Endodermal cell (in vitro differentiated cells): ENCODE results near the gene COL9A2. TPM values are rescaled to one million over a fixed set of nuclear protein-coding genes. Genes with fewer than 3 reads are reported as not detected.

Experiments
- DNase-seq: peaks from one replicate; pipeline ENCODE4 v3.0.0-alpha.2; 2017
- H3K27ac ChIP-seq: 2 replicates; pipeline ENCODE4 v1.5.1; 2013; ENCODE audit warnings: mild to moderate bottlenecking, low read depth, low read length, moderate library complexity
- H3K27me3 ChIP-seq: 2 replicates; pipeline ENCODE4 v1.6.1; 2013; ENCODE audit warnings: mild to moderate bottlenecking, low read length, moderate library complexity; ENCODE audit not compliant: insufficient read depth, control insufficient read depth, poor library complexity, severe bottlenecking
- H3K36me3 ChIP-seq: 2 replicates; pipeline ENCODE4 v1.7.0; 2013; ENCODE audit warnings: mild to moderate bottlenecking, low read length, moderate library complexity; ENCODE audit not compliant: control insufficient read depth, insufficient read depth
- H3K4me1 ChIP-seq: one replicate; pipeline ENCODE4 v1.7.0; 2013; ENCODE audit warnings: low read length; ENCODE audit not compliant: control insufficient read depth, insufficient read depth
- H3K4me3 ChIP-seq: 2 replicates; pipeline ENCODE4 v1.5.1; 2013; ENCODE audit warnings: mild to moderate bottlenecking, low read length, moderate library complexity
- H3K9ac ChIP-seq: 2 replicates; pipeline ENCODE4 v1.6.1; 2013; ENCODE audit warnings: mild to moderate bottlenecking, low read length, moderate library complexity; ENCODE audit not compliant: poor library complexity, severe bottlenecking; ENCODE audit errors: extremely low read depth
- H3K9me3 ChIP-seq: 2 replicates; pipeline ENCODE4 v1.6.1; 2013; ENCODE audit warnings: mild to moderate bottlenecking, low read length, moderate library complexity; ENCODE audit not compliant: control insufficient read depth
- H3K27ac Mint-ChIP-seq: 2 replicates; pipeline ENCODE4 v1.8.0; 2020; ENCODE audit warnings: mixed read lengths
- H3K27me3 Mint-ChIP-seq: 2 replicates; pipeline ENCODE4 v1.8.0; 2021; ENCODE audit warnings: mild to moderate bottlenecking, mixed read lengths; ENCODE audit not compliant: insufficient read depth
- H3K36me3 Mint-ChIP-seq: 2 replicates; pipeline ENCODE4 v1.8.0; 2020; ENCODE audit warnings: low read depth, mixed read lengths
- H3K4me1 Mint-ChIP-seq: 2 replicates; pipeline ENCODE4 v1.8.0; 2020; ENCODE audit warnings: mixed read lengths
- H3K4me3 Mint-ChIP-seq: 2 replicates; pipeline ENCODE4 v1.8.0; 2020; ENCODE audit warnings: mild to moderate bottlenecking, moderate library complexity, mixed read lengths
- H3K9me3 Mint-ChIP-seq: 2 replicates; pipeline ENCODE4 v1.8.0; 2020; ENCODE audit warnings: mild to moderate bottlenecking, mixed read lengths
- CTCF ChIP-seq: fragments of 200-600 bp; sonication (generic); conservative IDR thresholded peaks from 2 replicates; pipeline ENCODE4 v1.5.0; 2021; ENCODE audit warnings: antibody characterized with exemption, mild to moderate bottlenecking
- WGBS, 2 experiments: methylation state at CpG; one replicate each; pipeline versions ENCODE4 v1.1.5 to v1.1.7; 2013; ENCODE audit warnings: missing lambda C conversion rate in 2 of 2, mixed read lengths in 1 of 2; ENCODE audit not compliant: insufficient coverage in 1 of 2, insufficient read length in 1 of 2; 5-methylcytosine and 5-hydroxymethylcytosine counted together
- total RNA-seq, 2 donors: library from RNA; stranded (reverse); fragmentation: NEBNext Ultra II Directional in 1 of 2; extraction: Animal tissue kit (Norgen Biotek cat#: 25700) in 1 of 2; gene quantifications; 2 replicates in 1 of 2; 3 replicates in 1 of 2; pipeline ENCODE4 v1.2.1, GENCODE V29; 2021

Gene COL9A2
- total RNA-seq, 2 donors from 2014 or later, result 295 to 470 TPM

GRCh38 chr1:40276122-40276521, 41.0 kb downstream of the COL9A2 start:
- TF ChIP-seq CTCF, result no peak
- Mint-ChIP-seq H3K4me3 (no peak overlapping the region), H3K27ac (no peak overlapping the region), H3K27me3 (no peaks in the 10 kb centered on the region), H3K4me1 (no peaks in the 10 kb centered on the region), H3K9me3 (no peaks in the 10 kb centered on the region), H3K36me3 (peaks cover 54% of the 10 kb centered on the region)
- Histone ChIP-seq H3K9ac (no peak overlapping the region), H3K9me3 (no peaks in the 10 kb centered on the region), H3K27me3 (no peaks in the 10 kb centered on the region), H3K4me1 (no peaks in the 10 kb centered on the region), H3K4me3 (no peak overlapping the region), H3K27ac (no peak overlapping the region), H3K36me3 (peaks cover 74% of the 10 kb centered on the region)
- no peak for DNase-seq
- WGBS, 2 experiments, result 93 to 96% methylated on average over 2 to 3 of the region's 3 CpGs

GRCh38 chr1:40274331-40274730, 42.8 kb downstream of the COL9A2 start:
- peaks cover 63% of the 10 kb centered on the region for H3K36me3 Mint-ChIP-seq
- H3K4me3 Mint-ChIP-seq, result no peak overlapping the region
- Histone ChIP-seq H3K4me1 (no peaks in the 10 kb centered on the region), H3K27me3 (no peaks in the 10 kb centered on the region), H3K9me3 (no peaks in the 10 kb centered on the region), H3K27ac (no peak overlapping the region), H3K9ac (no peak overlapping the region), H3K36me3 (peaks cover 76% of the 10 kb centered on the region), H3K4me3 (no peak overlapping the region)
- H3K4me1 Mint-ChIP-seq, result no peaks in the 10 kb centered on the region
- H3K27ac Mint-ChIP-seq, result no peak overlapping the region
- no peak for TF ChIP-seq CTCF
- no peak for DNase-seq
- no peaks in the 10 kb centered on the region for H3K27me3 Mint-ChIP-seq
- WGBS, 2 experiments, result 93 to 96% methylated on average over 2 of the region's 2 CpGs
- no peaks in the 10 kb centered on the region for H3K9me3 Mint-ChIP-seq

GRCh38 chr1:40273547-40274166, 43.4 kb downstream of the COL9A2 start:
- H3K36me3 ChIP-seq, result peaks cover 75% of the 10 kb centered on the region
- Mint-ChIP-seq H3K27ac (no peak overlapping the region), H3K36me3 (peaks cover 61% of the 10 kb centered on the region), H3K9me3 (no peaks in the 10 kb centered on the region), H3K27me3 (no peaks in the 10 kb centered on the region), H3K4me1 (no peaks in the 10 kb centered on the region), H3K4me3 (no peak overlapping the region)
- H3K4me3 ChIP-seq, result no peak overlapping the region
- TF ChIP-seq CTCF, result no peak
- 96% methylated on average over 2 of the region's 4 CpGs; no CpG with 5 or more reads in 1 of the 2 experiments for WGBS, 2 experiments
- DNase-seq, result no peak
- no peak overlapping the region for H3K9ac ChIP-seq
- no peaks in the 10 kb centered on the region for H3K4me1 ChIP-seq
- H3K27ac ChIP-seq, result no peak overlapping the region
- no peaks in the 10 kb centered on the region for H3K9me3 ChIP-seq
- H3K27me3 ChIP-seq, result no peaks in the 10 kb centered on the region
